Limb (tissue), 2 donors: ENCODE measurements around the gene FCER1A.
"Not testable (repeated sequence)": the region's sequence is repeated elsewhere in the genome, so short reads cannot be mapped to it uniquely, and the experiment has no call there.

ENCODE experiments used
- DNase-seq, 2 donors: peaks; one replicate each; pipeline ENCODE4 v3.0.0-alpha.2; 2016; ENCODE audit errors: extremely low spot score in 2 of 2

Gene FCER1A

GRCh38 chr1:159349374-159349773 is 47.2 kb downstream of the FCER1A start:
- not testable (repeated sequence) for DNase-seq

DNA sequence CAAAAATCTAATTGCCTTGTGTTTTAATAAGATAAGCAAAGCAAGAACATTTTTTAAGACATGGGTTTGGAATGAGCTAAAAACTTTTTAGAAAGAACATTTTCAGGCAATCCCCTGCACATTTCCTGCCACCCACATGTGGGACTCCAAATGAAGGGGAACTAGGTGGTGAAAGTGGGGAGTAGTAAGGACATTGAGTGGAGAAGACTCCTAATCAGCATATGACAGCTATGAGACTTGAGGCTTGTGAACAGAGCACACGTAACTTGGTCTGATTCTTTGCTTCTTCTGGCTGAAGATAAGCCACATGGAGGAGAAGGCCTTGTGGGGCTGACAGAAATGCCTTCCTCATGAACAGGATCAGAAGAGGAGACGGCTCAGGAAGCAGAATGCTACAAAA is 50.3 kb downstream of the FCER1A start:
- no peak for DNase-seq
